Left renal pelvis (tissue), 4 donors: Measurements from ENCODE around the gene MEGF8. TPM values are rescaled to one million over a fixed set of nuclear protein-coding genes. Genes with fewer than 3 reads are reported as not detected.

Experiments
- DNase-seq, 4 donors: peaks; one replicate each; pipeline ENCODE4 v3.0.0-alpha.2; 2013; ENCODE audit warnings: low read depth in 4 of 4, low spot score in 3 of 4
- polyA plus RNA-seq, 4 donors: library from polyadenylated mRNA; unstranded; fragments of 120-200 nt; gene quantifications; one replicate each; pipeline ENCODE4 v1.2.1, GENCODE V29; 2013; ENCODE audit not compliant: insufficient read length in 4 of 4

Gene MEGF8
- polyA plus RNA-seq, 4 donors, result 33.0 to 47.3 (median 36.3) TPM

DNA sequence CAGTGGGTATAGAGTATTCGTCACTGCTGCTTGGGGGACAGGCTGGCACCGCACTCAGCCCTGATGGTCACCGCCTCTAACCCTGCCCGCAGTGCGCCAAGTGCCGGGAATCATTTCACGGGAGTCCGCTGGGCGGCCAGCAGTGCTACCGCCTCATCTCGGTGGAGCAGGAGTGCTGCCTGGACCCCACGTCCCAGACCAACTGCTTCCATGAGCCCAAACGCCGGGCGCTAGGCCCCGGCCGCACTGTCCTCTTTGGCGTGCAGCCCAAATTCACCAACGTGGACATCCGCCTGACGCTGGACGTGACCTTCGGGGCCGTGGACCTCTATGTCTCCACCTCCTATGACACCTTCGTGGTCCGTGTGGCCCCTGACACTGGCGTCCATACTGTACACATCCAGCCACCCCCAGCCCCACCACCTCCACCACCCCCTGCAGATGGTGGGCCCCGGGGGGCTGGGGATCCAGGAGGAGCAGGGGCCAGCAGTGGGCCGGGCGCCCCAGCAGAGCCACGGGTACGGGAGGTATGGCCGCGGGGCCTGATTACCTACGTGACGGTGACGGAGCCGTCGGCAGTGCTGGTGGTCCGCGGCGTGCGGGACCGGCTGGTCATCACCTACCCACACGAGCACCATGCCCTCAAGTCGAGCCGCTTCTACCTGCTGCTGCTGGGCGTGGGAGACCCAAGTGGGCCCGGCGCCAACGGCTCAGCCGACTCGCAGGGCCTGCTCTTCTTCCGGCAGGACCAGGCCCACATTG is 50.2 kb downstream of the MEGF8 start:
- no peak for DNase-seq

DNA sequence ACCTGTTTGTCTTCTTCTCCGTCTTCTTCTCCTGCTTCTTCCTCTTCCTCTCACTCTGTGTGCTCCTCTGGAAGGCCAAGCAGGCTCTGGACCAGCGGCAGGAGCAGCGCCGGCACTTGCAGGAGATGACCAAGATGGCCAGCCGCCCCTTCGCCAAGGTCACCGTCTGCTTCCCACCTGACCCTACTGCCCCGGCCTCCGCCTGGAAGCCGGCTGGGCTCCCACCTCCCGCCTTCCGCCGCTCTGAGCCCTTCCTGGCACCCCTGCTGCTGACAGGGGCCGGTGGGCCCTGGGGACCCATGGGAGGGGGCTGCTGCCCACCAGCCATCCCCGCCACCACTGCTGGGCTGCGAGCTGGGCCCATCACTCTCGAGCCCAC is 50.7 kb downstream of the MEGF8 start:
- DNase-seq, result no peak

DNA sequence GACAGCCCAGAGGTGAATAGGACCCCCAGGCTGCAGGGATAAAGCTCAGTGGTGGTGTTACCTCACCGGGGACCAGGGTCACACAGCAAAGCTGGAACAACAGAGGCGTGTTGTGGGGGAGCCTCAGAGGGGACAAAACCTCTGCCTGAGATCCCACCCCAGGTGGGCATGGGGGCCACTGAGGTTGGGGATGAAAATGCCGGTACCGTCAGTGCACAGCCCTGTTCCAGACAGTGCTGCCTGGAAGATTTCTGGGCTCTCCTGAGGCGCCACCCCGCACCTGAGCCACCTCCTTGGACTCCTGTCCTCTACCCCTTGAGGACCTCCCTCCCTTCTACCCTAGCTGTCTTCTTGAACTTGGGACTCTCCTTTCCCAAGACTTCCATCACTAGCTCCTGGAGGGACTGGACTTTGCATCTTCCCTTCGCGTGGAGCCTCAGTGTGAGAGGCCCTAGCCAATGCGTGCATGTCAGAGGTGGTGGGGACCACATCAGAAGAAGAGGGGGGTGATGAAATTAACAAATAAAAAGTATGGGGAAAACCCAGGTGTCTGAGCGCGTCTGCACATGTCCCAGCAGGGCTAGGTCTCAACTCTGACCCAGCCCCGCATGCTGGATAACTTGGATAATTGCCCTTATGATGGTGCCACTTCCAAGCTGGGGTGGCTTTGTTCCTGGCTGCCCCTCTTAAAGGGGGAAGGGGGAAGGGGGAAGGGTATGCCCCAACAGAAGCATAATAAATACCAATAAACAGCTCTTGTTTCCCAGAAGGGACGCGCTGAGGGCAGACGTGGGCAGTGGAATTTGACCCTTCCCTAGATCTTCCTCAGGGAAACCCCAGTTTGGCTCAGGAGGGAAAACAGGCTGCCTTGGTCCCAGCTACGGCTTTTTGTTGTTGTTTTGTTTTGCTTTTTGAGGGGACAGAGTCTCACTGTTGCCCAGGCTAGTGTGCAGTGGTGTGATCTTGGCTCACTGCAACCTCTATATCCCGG is 53.1 kb downstream of the MEGF8 start:
- no peak for DNase-seq

DNA sequence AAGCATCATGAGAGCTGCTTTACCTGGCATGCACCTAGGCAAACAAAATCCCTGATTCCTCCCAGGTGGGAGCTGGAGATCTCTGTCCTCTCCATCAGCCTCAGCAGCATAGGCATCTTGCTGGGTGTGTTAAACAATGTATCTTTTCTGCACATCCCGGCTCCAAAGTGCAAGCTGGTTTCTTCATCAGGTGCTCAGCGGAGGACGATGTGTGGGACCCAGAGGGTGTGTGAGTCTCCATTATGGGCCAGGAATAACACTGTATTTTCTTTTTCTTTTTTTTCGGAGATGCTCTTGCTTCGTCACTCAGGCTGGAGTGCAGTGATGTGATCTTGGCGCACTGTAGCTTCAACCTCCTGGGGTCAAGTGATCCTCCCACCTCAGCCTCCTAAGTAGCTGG is 54.7 kb downstream of the MEGF8 start:
- no peak for DNase-seq

DNA sequence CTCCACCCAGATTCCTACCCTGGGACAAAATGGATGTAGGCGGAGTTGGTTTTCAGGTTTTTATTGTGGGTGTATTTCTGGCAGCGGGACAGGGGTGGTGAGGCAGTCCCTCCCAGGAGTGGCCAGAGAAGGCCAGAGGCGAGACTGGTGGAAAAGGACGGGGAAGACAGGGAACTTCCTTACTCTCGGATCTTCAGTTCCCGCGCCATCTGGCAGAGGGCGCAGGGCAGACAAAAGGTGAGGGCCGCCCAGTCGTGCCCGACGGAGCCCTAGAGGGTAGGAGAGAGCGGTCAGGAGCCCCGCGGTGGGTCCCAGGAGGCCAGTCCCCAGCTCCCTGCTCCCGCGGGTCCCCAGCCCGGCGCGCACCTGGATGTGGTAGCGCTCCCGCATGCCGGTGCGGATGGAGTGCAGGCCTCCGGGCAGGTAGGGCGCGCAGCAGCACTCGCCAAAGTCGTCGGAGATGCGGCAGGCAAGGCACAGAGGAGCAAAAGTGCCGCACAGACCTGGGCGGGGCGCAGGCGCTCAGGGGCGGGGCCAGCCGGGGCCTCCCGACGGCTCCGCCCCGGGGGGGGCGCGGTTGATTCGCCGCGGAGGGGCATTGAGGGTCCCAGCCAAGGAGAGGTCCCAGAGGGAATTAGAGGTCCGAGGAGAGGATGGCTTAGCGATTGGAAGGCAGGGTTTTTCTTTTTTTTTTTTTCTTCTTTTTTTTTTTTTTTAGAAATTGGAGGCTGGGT is 61.7 kb downstream of the MEGF8 start:
- DNase-seq, result peak in 1 of 4 donors; percentile 21

DNA sequence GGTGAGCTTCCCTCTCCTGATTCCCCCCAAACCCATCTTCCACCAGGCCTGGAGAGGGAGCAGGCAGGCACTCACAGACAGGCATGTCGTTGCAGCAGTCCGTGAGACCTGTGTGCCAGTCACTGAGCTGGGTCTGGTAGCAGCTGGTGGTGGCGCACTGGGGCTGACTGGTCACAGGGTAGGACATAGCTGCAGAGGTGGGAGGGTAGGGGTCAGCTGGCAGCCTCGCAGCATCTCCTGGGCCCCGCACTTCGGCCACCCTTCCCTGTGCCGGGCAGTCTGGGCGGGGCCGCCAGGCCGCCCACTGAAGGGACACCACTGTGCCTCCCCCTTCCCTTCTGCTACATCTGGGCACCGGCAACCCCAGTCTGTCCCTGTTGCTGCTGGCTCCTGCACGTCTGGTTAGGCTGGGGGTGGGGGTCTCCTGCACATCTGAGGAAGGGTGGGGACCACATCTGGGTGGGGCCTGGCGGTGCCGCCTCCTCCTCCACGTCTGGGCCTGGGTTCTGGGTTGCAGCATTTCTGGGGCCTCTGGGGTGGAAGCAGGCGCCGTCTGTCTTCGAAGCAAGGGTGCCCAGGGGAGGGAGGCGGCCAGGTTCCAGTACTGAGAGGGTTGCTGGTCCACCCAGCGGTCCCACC is 63.5 kb downstream of the MEGF8 start:
- no peak for DNase-seq

DNA sequence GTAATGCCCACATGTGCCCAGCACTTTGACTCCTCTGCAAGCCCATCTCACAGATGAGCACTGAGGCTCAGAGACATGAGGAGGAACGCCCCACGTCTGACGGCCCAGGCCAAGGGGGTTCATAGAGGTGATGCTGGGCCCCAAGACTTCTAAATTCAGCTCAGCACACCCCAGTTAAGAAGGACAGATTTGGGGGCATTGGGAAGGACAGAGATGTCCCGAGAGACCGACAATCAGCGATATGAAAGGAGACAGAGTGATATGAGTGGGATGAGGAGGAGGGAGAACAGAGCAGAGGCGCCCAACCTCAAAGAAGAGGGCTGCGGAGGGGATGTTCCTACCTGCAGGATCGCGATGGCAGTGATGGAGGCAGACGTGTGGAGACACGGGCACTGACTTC is 64.5 kb downstream of the MEGF8 start, which contains the start of gene CNFN:
TSS of gene CNFN (minus strand) at position 399 of the 400 bp plus-strand sequence. CDS start 1,260 bp downstream, outside the sequence.
- DNase-seq, result no peak

DNA sequence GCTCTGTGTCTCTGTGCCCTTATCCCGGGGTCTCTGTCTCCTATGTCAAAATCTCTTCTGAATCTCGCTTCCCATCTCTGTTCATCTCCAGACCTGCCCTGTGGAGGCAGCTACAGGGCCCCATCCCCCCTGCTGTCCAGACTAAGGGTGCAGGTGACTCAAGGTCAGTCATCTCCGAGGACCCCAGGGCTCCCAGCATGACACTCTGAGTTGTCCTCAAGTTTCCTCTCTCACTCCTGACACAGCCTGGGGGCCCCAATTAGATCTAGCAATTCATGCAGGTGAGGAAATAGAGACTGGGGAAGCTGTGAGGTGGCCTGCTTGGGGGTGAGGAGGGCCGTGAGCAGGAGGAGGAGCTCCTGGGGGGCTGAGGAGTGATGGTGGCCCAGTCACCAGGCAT is 66.7 kb downstream of the MEGF8 start:
- DNase-seq, result no peak

DNA sequence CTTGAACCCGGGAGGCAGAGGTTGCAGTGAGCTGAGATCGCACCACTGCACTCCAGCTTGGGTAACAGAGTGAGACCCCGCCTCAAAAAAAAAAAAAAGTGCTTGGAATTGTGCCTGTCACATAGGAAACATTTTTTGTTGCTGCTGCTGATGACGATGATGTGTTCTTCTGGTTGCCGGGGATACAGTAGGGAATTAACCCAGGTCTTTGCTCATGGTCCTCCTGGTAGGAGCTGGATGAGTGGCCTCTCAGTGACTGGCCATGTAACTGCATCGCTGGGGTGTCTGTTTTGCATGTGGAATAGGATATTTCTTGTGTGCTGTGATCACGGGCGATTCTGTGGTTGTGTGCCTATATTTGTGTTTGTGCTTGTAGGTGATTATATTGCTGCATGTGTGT is 69.3 kb downstream of the MEGF8 start:
- no peak for DNase-seq

DNA sequence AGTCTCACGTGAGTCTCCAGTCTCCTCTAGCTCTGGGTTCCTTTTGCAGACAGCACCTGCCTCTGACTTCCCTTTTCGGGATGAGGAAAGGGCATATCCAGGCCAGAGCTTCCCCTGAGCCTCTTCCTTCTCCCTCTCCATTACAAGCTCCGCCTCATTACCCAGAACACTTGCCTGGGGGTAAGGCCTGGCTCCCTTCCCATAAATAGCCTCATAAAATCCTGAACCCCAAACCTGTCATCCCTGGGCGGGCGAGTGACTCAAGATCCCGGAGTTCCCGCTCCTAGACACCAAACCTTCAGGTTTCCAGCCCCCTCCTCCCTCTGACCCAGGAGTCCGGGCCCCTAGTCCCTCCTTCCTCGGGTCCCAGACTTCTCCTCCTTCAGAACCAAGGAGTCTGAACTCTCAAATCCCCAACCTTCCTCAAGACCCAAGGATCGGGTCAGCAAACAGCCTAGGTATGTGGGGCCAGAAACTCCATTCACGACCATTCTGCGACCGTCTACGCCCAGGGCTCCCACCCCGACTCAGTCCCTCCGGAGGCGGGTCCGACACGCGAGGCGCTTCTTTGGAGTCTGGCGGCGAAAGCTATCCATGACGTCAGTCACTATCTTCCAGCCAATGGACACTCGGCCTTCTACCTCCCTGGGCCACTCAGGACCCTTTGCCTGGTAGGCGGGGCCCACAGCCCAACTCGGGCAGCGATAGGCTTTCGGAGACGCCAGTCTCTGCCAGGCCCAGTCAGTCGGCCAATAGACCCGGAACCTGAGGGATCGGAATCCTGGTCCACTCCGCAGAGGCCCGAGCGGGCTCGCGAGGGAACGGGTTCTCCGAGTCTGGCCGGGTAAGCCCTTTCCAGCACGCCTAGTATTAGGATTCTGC is 71.2 kb downstream of the MEGF8 start:
- peak; percentile 96 to 98 (median 98) for DNase-seq

DNA sequence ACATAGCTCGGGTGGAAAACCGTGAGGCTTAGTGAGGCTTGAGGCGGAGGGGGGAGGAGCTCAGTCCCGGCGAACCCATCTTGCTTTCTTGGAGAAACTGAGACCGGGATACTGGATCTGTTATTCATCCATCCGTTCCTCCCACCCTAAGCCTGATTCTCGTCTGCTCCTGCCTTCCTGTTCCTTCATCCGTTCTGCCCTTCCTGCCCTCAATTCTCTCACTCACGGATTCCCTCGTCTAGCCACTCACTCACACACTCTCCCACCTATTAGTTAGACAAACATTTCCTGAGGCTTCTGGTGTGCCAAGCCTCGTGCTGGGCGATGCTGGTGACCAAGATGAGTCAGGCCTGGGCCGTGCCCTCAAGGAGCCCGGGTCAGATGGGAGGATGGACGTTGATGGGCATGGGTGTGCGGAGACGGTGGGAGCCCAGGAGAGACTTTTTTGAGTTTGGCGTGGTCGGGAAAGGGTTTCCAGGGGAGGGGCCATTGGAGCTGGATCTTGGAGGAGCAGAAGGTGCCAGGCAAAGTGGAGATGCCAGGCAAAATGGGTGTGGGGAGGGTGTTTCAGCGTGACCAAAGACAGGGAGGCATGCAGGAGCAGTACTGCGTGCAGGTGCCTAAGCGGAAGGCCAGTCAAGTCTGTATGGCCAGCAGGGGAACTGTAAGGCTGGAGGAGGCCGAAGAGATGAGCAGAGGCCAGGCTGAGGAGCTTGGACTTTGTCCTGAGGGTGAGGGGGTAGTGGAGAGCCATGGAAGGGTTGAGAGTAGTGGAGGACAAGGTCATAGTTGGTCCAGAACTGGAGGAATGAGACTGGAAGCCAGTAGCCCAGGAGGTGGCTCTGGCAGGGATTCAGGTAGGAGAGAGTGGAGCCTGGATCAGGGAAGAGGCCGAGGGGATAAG is 72.1 kb downstream of the MEGF8 start:
- no peak for DNase-seq

DNA sequence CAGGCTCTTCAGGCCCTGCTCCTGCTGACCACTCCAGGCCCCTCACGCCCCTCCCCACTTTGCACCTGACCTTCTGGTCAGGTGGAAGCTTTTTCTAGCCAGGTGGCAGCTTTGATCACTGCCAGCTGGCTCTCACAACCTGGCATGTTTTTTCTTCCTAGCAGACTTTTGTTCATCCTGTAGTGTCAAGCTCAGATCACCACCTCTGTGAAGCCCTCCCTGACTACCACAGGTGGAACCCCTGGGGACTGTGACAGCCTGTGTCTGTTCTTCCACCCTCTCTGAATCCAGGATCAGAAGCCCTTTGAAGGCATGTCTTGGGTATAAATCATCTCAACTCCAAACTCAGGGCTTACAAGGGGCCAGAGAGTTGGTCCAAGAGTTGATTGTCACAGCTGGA is 75.0 kb downstream of the MEGF8 start:
- no peak for DNase-seq

DNA sequence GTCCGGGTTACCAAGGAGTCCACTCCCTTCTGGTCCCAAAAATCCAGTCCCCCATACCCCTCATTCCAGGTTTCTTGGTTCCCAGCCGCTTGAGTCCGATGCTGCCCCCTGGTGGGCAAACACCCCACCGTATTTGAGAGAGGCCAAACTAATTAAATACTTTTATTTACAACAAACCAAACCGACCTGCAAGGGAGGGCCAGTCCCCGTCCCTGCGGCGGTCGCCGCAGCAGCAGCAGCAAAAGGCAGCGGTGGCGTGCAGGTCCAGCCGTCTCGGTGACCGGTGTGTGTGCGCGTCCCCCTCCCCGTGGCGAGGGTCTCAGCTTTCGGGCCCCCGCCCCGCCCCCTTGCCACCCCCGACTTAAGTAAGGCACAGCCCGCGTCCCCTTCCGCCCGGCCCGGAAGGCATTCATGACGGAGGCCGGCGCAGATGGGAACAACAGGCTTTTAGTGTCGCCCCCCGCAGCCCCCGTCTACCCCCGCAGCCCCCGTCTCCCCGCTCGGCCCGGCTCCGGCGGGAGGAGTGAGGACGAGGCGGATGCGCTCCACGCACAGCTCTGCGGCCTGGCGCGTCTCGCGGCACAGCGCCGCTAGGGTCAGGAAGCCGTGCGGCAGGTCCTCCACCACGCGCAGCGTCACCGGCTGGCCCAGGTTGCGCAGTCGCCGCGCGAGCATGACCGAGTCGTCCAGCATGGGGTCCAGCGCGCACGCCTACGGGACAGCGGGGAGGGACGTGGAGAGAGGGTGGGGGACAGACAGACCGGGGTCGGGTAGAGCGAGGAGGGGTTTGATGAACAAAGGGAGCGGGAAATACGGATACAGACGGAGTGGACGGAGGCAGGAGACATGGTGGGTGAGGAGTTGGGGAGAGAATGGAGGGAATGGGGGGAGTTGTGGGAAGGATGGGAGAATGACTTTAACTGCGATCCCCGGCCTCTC is 76.2 kb downstream of the MEGF8 start:
- DNase-seq, result peak; percentile 66 to 78 (median 75)

DNA sequence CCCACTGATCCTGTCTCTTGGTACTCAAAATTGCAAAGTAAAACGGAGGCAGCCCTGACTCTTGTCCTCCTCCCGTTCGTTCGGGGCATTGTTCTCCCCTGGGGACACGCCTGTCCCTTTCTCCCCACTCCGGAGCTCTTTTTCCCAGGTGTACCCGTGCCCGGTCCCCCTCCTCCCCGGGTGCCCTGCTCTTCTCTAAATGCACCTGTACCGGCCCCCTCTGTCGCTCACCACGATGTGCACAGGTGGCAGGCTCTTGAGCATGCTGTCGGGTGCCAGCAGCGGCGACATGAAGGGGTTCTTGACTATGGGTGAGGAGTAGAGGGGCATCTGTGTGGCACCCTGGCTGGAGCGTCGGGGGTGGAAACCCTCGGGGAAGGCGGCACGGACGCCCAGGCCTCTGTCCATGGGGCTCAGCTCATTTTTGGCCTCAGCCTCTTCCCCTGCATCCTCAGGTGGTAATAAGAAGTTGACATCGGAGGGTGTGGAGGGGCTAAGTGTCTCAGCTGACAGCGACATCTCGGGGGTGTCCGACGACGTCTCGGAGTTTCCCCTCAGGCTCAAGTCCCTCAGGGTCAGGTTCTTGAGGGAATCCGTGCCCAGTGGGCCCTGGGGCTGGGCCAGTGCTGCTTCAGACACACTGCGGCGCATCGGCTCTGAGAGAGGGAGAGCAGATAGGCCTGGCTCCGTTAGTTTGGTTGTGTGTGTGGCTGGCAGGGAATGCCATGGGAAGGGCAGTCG is 77.1 kb downstream of the MEGF8 start:
- no peak for DNase-seq

DNA sequence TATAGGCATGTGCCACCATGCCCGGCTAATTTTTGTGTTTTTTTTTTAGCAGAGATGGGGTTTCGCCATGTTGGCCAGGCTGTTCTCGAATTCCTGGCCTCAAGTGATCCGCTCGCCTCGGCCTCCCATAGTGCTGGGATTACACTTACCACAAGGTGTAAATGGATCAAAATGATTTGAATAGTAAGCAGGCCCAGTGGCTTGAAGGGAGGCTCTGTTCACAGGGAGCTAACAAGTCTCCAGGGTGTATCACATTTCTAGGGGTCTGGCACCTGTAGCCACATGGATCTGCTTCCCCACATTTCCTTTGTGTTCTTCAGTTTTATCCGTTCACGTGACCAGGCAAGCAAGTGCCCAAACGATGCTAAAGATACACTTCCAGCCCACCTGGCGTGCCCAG is 78.2 kb downstream of the MEGF8 start:
- no peak for DNase-seq

DNA sequence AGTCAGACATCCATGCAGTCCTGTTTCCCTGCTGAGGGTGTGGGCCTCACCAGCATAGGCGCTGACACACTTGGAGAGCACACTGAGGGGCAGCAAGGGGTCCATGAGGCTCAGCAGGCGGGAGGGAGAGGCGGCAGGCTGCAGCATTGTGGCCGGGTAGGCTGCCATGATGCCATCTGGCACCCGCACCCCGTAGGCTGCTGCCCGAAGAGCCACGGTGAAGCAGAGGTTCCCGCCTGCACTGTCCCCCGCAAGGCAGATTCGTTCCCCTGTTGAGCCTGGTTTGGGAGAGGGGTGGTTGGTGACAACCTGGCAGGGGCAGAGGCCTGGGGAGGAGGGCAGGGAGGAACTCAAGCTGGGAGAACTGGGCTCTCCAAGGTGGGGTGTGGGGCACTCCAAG is 80.7 kb downstream of the MEGF8 start:
- no peak for DNase-seq
